ENCODE results near the gene CDC42EP4.
"Not testable (repeated sequence)": the region's sequence is repeated elsewhere in the genome, so short reads cannot be mapped to it uniquely, and the experiment has no call there.

The CDC42EP4 gene

GRCh38 chr17:73313526-73314127, 1.8 kb upstream of the CDC42EP4 start:
- TF ChIP-seq CTCF (IDR thresholded peaks at IDR 0.05; ENCODE audit: borderline replicate concordance, insufficient read depth, low read depth, low read length), result no peak
- no peak overlapping the region for H3K4me3 ChIP-seq (ENCODE audit: low read depth, low read length)

GRCh38 chr17:73312887-73313286, 1.1 kb upstream of the CDC42EP4 start:
- not testable (repeated sequence) for H3K4me3 ChIP-seq (ENCODE audit: low read depth, low read length)

- TF ChIP-seq CTCF (IDR thresholded peaks at IDR 0.05; ENCODE audit: borderline replicate concordance, insufficient read depth, low read depth, low read length), result 0 out of 2 replicates have a peak, but pooled peaks have one; percentile 2
- H3K4me3 ChIP-seq (ENCODE audit: low read depth, low read length), result peak overlapping the region; percentile 58
Measured at GRCh38 chr17:73311428-73311780, 397 bp downstream of the CDC42EP4 start.

GRCh38 chr17:73309727-73310596, 1.8 kb downstream of the CDC42EP4 start:
- no peak for TF ChIP-seq CTCF (IDR thresholded peaks at IDR 0.05; ENCODE audit: borderline replicate concordance, insufficient read depth, low read depth, low read length)
- H3K4me3 ChIP-seq (ENCODE audit: low read depth, low read length), result peak overlapping the region; percentile 58

- not testable (repeated sequence) for H3K4me3 ChIP-seq (ENCODE audit: low read depth, low read length)
Measured at GRCh38 chr17:73308959-73309358, 2.8 kb downstream of the CDC42EP4 start.

GRCh38 chr17:73308017-73308823, 3.6 kb downstream of the CDC42EP4 start:
- no peak overlapping the region for H3K4me3 ChIP-seq (ENCODE audit: low read depth, low read length)

GRCh38 chr17:73307130-73307529, 4.7 kb downstream of the CDC42EP4 start:
- H3K4me3 ChIP-seq (ENCODE audit: low read depth, low read length), result no peak overlapping the region
- TF ChIP-seq CTCF (IDR thresholded peaks at IDR 0.05; ENCODE audit: borderline replicate concordance, insufficient read depth, low read depth, low read length), result no peak

More at GRCh38 chr17:73308017-73308823, 3.6 kb downstream of the CDC42EP4 start:
- TF ChIP-seq CTCF (IDR thresholded peaks at IDR 0.05; ENCODE audit: borderline replicate concordance, insufficient read depth, low read depth, low read length), result no peak
